GM23338 (cell line): Measurements from ENCODE around the gene MAST4. TPM values are rescaled to one million over a fixed set of nuclear protein-coding genes. Genes with fewer than 3 reads are reported as not detected.
"Not testable (repeated sequence)": the region's sequence is repeated elsewhere in the genome, so short reads cannot be mapped to it uniquely, and the experiment has no call there.

Source experiments
- ATAC-seq: fragments of 200-7000 bp; cut with Tn5 transposase; 3 replicates; pipeline ENCODE4 v1.9.1; 2020
- DNase-seq: peaks from one replicate; pipeline ENCODE4 v3.0.0-alpha.2; 2015; ENCODE audit warnings: low spot score
- H2AFZ ChIP-seq: fragments of 200-600 bp; sonication (generic); 2 replicates; pipeline ENCODE4 v1.8.0; 2016; ENCODE audit warnings: antibody characterized with exemption, mild to moderate bottlenecking, moderate library complexity
- H3F3A ChIP-seq: fragments of 200-600 bp; sonication (generic); replicated peaks from 2 replicates; pipeline ENCODE4 v1.8.0; 2017; ENCODE audit warnings: antibody characterized with exemption, mixed run types, low read depth
- H3K27ac ChIP-seq: fragments of 200-600 bp; sonication (generic); 2 replicates; pipeline ENCODE4 v1.6.1; 2016; ENCODE audit warnings: low read depth
- H3K27me3 ChIP-seq: fragments of 200-600 bp; sonication (generic); 2 replicates; pipeline ENCODE4 v1.8.0; 2016; ENCODE audit warnings: mild to moderate bottlenecking, mixed run types, moderate library complexity; ENCODE audit not compliant: insufficient read depth
- H3K36me3 ChIP-seq: fragments of 200-600 bp; sonication (generic); 2 replicates; pipeline ENCODE4 v1.8.0; 2016; ENCODE audit warnings: mild to moderate bottlenecking; ENCODE audit not compliant: insufficient read depth
- H3K4me1 ChIP-seq: fragments of 200-600 bp; sonication (generic); 2 replicates; pipeline ENCODE4 v1.8.0; 2016; ENCODE audit warnings: mild to moderate bottlenecking, moderate library complexity; ENCODE audit not compliant: insufficient read depth
- H3K4me2 ChIP-seq: fragments of 200-600 bp; sonication (generic); 2 replicates; pipeline ENCODE4 v1.7.1; 2017; ENCODE audit warnings: mixed run types
- H3K4me3 ChIP-seq: fragments of 200-600 bp; sonication (generic); 2 replicates; pipeline ENCODE4 v1.6.1; 2016; ENCODE audit warnings: mixed run types
- H3K79me2 ChIP-seq: fragments of 200-600 bp; sonication (generic); replicated peaks from 2 replicates; pipeline ENCODE4 v1.8.0; 2017; ENCODE audit warnings: mild to moderate bottlenecking; ENCODE audit not compliant: insufficient read depth
- H3K9me2 ChIP-seq: fragments of 200-600 bp; sonication (generic); 2 replicates; pipeline ENCODE4 v1.8.0; 2017; ENCODE audit not compliant: insufficient read depth
- H4K20me1 ChIP-seq: fragments of 200-600 bp; sonication (generic); replicated peaks from 2 replicates; pipeline ENCODE4 v1.8.0; 2017; ENCODE audit warnings: mild to moderate bottlenecking; ENCODE audit not compliant: insufficient read depth
- H3K27ac Mint-ChIP-seq: 2 replicates; pipeline ENCODE4 v1.8.0; 2020; ENCODE audit warnings: inconsistent platforms, mild to moderate bottlenecking, moderate library complexity, mixed read lengths
- H3K27me3 Mint-ChIP-seq: 3 replicates; pipeline ENCODE4 v1.8.0; 2022; ENCODE audit warnings: low read depth, mild to moderate bottlenecking, moderate library complexity, mixed read lengths, inconsistent platforms; ENCODE audit not compliant: insufficient read depth, poor library complexity
- H3K36me3 Mint-ChIP-seq: 3 replicates; pipeline ENCODE4 v1.8.0; 2021; ENCODE audit warnings: low read depth, mild to moderate bottlenecking, inconsistent platforms, moderate library complexity, mixed read lengths
- H3K4me1 Mint-ChIP-seq: 3 replicates; pipeline ENCODE4 v1.8.0; 2020; ENCODE audit warnings: mild to moderate bottlenecking, inconsistent platforms, mixed read lengths
- H3K4me3 Mint-ChIP-seq: 3 replicates; pipeline ENCODE4 v1.8.0; 2021; ENCODE audit warnings: moderate library complexity, mild to moderate bottlenecking, inconsistent platforms, mixed read lengths
- H3K9me3 Mint-ChIP-seq: 3 replicates; pipeline ENCODE4 v1.8.0; 2020; ENCODE audit warnings: moderate library complexity, mild to moderate bottlenecking, inconsistent platforms, mixed read lengths
- CTCF ChIP-seq, 2 experiments: fragments of 200-600 bp in 1 of 2; sonication (generic) in 1 of 2; conservative IDR thresholded peaks; 2 replicates each; pipeline versions ENCODE4 v1.5.1 to v1.6.1; 2016 to 2017; ENCODE audit warnings: antibody characterized with exemption in 2 of 2, low read depth in 2 of 2, mild to moderate bottlenecking in 2 of 2, moderate library complexity in 1 of 2
- ETS1 ChIP-seq: IDR thresholded peaks from 2 replicates; pipeline ENCODE4 v1.6.1; 2016; ENCODE audit warnings: antibody characterized with exemption
- EZH2phosphoT487 ChIP-seq: fragments of 200-600 bp; sonication (generic); IDR thresholded peaks from one replicate; pipeline ENCODE4 v1.8.1; 2018; ENCODE audit warnings: antibody characterized with exemption; ENCODE audit not compliant: unreplicated experiment
- JUNB ChIP-seq: IDR thresholded peaks from one replicate; pipeline ENCODE4 v1.6.1; 2016; ENCODE audit warnings: antibody characterized with exemption; ENCODE audit not compliant: unreplicated experiment
- NANOG ChIP-seq: IDR thresholded peaks from 2 replicates; pipeline ENCODE4 v1.6.1; 2016; ENCODE audit warnings: antibody characterized with exemption, borderline replicate concordance
- STAT1 ChIP-seq: IDR thresholded peaks from one replicate; pipeline ENCODE4 v1.6.1; 2016; ENCODE audit warnings: antibody characterized with exemption; ENCODE audit not compliant: unreplicated experiment
- ZNF331 ChIP-seq: fragments of 250-450 bp; sonication (Bioruptor Pico); IDR thresholded peaks from 2 replicates; pipeline ENCODE4 v1.5.0; 2020; ENCODE audit warnings: low read depth, mild to moderate bottlenecking, moderate library complexity
- polyA plus RNA-seq: library from polyadenylated mRNA; unstranded; fragments of >200 nt; fragmentation: Nextera tagmentation; extraction: Ambion mirVana; gene quantifications from 2 replicates; pipeline ENCODE4 v1.2.1, GENCODE V29; 2016
- total RNA-seq: library from RNA; depleted of rRNA; stranded (reverse); fragments of >200 nt; shearing (Covaris generic); gene quantifications from 2 replicates; pipeline ENCODE4 v1.2.3, GENCODE V29; 2014
- TF ChIP-seq, protein P1 (sequence below): IDR thresholded peaks from one replicate; pipeline ENCODE4 v1.6.1; 2018; ENCODE audit warnings: antibody characterized with exemption; ENCODE audit not compliant: unreplicated experiment

The MAST4 gene
- total and polyA plus RNA-seq, 2 experiments from 2014 or later = 3.6 to 8.5 TPM

DNA sequence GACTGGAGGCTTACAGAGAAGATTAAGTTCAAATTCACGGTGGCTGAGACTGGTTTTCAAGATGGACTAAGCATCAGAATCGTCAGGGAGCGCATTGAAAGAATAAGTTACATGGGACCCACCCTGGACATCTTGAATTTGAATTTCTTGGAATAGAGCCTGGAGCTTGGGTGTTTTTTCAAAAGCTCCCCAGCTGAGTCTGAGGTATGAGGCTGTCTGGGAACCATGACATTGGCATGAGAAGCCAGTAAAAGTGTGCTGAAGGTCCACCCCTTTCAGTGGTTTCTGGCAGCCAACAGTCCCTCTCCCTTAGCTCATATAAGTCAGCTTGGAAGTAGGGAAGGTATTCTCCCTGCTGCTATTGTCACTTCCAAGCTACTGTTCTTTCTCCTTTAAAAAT is 97.8 kb downstream of the MAST4 start (continued):
- TF ChIP-seq, protein P1, sequence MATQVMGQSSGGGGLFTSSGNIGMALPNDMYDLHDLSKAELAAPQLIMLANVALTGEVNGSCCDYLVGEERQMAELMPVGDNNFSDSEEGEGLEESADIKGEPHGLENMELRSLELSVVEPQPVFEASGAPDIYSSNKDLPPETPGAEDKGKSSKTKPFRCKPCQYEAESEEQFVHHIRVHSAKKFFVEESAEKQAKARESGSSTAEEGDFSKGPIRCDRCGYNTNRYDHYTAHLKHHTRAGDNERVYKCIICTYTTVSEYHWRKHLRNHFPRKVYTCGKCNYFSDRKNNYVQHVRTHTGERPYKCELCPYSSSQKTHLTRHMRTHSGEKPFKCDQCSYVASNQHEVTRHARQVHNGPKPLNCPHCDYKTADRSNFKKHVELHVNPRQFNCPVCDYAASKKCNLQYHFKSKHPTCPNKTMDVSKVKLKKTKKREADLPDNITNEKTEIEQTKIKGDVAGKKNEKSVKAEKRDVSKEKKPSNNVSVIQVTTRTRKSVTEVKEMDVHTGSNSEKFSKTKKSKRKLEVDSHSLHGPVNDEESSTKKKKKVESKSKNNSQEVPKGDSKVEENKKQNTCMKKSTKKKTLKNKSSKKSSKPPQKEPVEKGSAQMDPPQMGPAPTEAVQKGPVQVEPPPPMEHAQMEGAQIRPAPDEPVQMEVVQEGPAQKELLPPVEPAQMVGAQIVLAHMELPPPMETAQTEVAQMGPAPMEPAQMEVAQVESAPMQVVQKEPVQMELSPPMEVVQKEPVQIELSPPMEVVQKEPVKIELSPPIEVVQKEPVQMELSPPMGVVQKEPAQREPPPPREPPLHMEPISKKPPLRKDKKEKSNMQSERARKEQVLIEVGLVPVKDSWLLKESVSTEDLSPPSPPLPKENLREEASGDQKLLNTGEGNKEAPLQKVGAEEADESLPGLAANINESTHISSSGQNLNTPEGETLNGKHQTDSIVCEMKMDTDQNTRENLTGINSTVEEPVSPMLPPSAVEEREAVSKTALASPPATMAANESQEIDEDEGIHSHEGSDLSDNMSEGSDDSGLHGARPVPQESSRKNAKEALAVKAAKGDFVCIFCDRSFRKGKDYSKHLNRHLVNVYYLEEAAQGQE = no peak
- no peak for TF ChIP-seq JUNB
- no peak for TF ChIP-seq NANOG
- TF ChIP-seq STAT1 = no peak
- TF ChIP-seq EZH2phosphoT487 = no peak
- no peak for TF ChIP-seq ETS1
- no peak for TF ChIP-seq ZNF331

GRCh38 chr5:66695840-66696239 is 99.6 kb downstream of the MAST4 start:
- H3K9me3 Mint-ChIP-seq, H3K4me2 ChIP-seq, DNase-seq, H3K27me3 Mint-ChIP-seq, ATAC-seq, H4K20me1 ChIP-seq, H3K4me3 Mint-ChIP-seq, H3K36me3 ChIP-seq, H3K4me1 ChIP-seq, H3K27ac Mint-ChIP-seq, H3K9me2 ChIP-seq, H3K4me1 Mint-ChIP-seq, H3K4me3 ChIP-seq, H3K79me2 ChIP-seq, H3K27ac ChIP-seq, H3K36me3 Mint-ChIP-seq, H3F3A ChIP-seq, H2AFZ ChIP-seq: not testable (repeated sequence)
- H3K27me3 ChIP-seq = peaks cover 22% of the 10 kb centered on the region

- H3K9me3 Mint-ChIP-seq = no peaks in the 10 kb centered on the region; the same call in 1 of the 3 replicates
- no peaks in the 10 kb centered on the region for H3K4me1 Mint-ChIP-seq
- Histone ChIP-seq H3K79me2 (no peaks in the 10 kb centered on the region), H3K4me2 (no peak overlapping the region), H3K4me3 (no peak overlapping the region), H2AFZ (no peak overlapping the region), H3K4me1 (no peaks in the 10 kb centered on the region), H3K27me3 (peaks cover 43% of the 10 kb centered on the region), H4K20me1 (peaks cover 16% of the 10 kb centered on the region), H3K9me2 (no peaks in the 10 kb centered on the region), H3K27ac (no peak overlapping the region), H3K36me3 (no peaks in the 10 kb centered on the region), H3F3A (no peaks in the 10 kb centered on the region)
- peaks cover 21% of the 10 kb centered on the region for H3K27me3 Mint-ChIP-seq
- H3K4me3 Mint-ChIP-seq = no peak overlapping the region
- DNase-seq (no peak), ATAC-seq (no peak)
- H3K27ac Mint-ChIP-seq = no peak overlapping the region
- no peaks in the 10 kb centered on the region for H3K36me3 Mint-ChIP-seq
- no peak for TF ChIP-seq CTCF (conservative IDR thresholded peaks at IDR 0.05; ENCODE audit: low read depth in 2 of 2)
Observed at GRCh38 chr5:66697796-66698564, 101.8 kb downstream of the MAST4 start.
